Testis (tissue), 3 donors: ENCODE results near the gene PTPRN2. TPM values are rescaled to one million over a fixed set of nuclear protein-coding genes. Genes with fewer than 3 reads are reported as not detected.

ENCODE experiments used
- DNase-seq: peaks from one replicate; pipeline ENCODE4 v3.0.0-alpha.2; 2019
- H3K27ac ChIP-seq, 2 donors: fragments of 200-600 bp; sonication (generic); one replicate each; pipeline ENCODE4 v1.5.1; 2019
- H3K27me3 ChIP-seq: fragments of 200-600 bp; sonication (generic); one replicate; pipeline ENCODE4 v1.5.1; 2019
- H3K36me3 ChIP-seq: fragments of 200-600 bp; sonication (generic); one replicate; pipeline ENCODE4 v1.5.1; 2017; ENCODE audit warnings: low read depth; ENCODE audit errors: missing control alignments
- H3K4me1 ChIP-seq: fragments of 200-600 bp; sonication (generic); one replicate; pipeline ENCODE4 v1.5.1; 2019
- H3K4me3 ChIP-seq, 2 donors: fragments of 200-600 bp; sonication (generic); one replicate each; pipeline ENCODE4 v1.5.1; 2017 to 2019
- H3K9me3 ChIP-seq: fragments of 200-600 bp; sonication (generic); one replicate; pipeline ENCODE4 v1.5.1; 2017
- POLR2A ChIP-seq: fragments of 450-650 bp; IDR thresholded peaks from one replicate; pipeline ENCODE4 v1.6.1; 2017; ENCODE audit warnings: antibody characterized with exemption, mild to moderate bottlenecking, moderate library complexity
- WGBS, 2 donors: methylation state at CpG; one replicate each; pipeline ENCODE4 v1.1.5; 2018; 5-methylcytosine and 5-hydroxymethylcytosine counted together
- intact Hi-C: fragments of 100-400 bp; cut with DNase I; formaldehyde crosslinking; loops from one replicate; pipeline ENCODE4 v1.15.1; 2023; ENCODE audit warnings: low total_unique reads
- polyA plus RNA-seq: library from polyadenylated mRNA; stranded (reverse); fragments of 350-450 nt; fragmentation: Illumina TruSeq; extraction: RNeasy Lipid Tissue Mini Kit (QIAGEN cat#74804); gene quantifications from one replicate; pipeline ENCODE4 v1.2.3, GENCODE V29; 2014; ENCODE audit warnings: low read depth, low replicate concordance; ENCODE audit not compliant: insufficient read depth
- total RNA-seq, 2 donors: library from RNA; depleted of rRNA; stranded (reverse); fragments of >200 nt; gene quantifications; one replicate each; pipeline ENCODE4 v1.2.3, GENCODE V29; 2016
- TF ChIP-seq, protein P1 (sequence below), 3 experiments: fragments of 450-650 bp in 2 of 3; fragments of 200-600 bp in 1 of 3; sonication (generic) in 1 of 3; IDR thresholded peaks; one replicate each; pipeline ENCODE4 v1.5.1; 2016 to 2019; ENCODE audit warnings: antibody characterized with exemption in 3 of 3, mild to moderate bottlenecking in 2 of 3, moderate library complexity in 1 of 3

Gene PTPRN2
- total and polyA plus RNA-seq, 3 donors from 2014 or later, result 9.3 to 10.8 (median 9.8) TPM

DNA sequence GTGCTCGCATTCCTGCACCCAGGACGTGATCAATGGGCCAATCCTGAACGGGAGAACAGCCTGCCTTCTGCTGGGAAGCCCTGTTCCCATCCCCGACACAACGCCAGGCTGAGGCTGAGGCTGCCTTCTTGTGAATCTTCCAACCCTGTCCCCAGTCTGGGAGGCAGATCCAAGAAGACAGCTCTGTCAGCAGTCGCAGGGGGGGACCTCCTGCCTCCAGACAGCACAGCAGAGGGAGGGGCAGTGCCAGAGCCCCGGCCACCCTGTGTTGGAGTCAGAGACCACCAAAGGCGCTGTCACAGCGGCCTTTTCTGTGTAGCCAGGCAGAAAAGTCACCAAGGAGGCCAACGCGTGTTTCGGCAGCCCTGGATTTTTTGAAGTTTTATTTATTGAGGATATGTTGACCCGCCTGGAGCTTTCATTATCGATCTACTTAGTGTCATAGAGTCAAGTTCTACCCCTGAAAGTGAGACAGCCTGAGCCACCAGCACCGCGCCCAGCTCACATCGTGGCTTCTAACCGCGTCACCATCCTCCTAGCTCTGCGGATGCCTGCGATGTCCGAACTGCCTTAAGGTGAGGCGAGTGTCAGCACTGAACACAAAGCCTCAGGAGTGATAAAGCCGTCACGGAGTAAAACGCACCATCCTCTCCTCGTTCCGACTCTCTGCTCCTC is 86.1 kb downstream of the PTPRN2 start:
- intact Hi-C loops, result no loop called here
- H3K4me3 ChIP-seq, result no peak overlapping the region
- TF ChIP-seq, protein P1, sequence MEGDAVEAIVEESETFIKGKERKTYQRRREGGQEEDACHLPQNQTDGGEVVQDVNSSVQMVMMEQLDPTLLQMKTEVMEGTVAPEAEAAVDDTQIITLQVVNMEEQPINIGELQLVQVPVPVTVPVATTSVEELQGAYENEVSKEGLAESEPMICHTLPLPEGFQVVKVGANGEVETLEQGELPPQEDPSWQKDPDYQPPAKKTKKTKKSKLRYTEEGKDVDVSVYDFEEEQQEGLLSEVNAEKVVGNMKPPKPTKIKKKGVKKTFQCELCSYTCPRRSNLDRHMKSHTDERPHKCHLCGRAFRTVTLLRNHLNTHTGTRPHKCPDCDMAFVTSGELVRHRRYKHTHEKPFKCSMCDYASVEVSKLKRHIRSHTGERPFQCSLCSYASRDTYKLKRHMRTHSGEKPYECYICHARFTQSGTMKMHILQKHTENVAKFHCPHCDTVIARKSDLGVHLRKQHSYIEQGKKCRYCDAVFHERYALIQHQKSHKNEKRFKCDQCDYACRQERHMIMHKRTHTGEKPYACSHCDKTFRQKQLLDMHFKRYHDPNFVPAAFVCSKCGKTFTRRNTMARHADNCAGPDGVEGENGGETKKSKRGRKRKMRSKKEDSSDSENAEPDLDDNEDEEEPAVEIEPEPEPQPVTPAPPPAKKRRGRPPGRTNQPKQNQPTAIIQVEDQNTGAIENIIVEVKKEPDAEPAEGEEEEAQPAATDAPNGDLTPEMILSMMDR (IDR thresholded peaks at IDR 0.05), result no peak
- no peak for TF ChIP-seq POLR2A
- 76 to 77% methylated on average over 28 of the region's 28 CpGs for WGBS, 2 donors
- H3K27ac ChIP-seq, result no peak overlapping the region
- no peaks in the 10 kb centered on the region for H3K36me3 ChIP-seq
- no peaks in the 10 kb centered on the region for H3K27me3 ChIP-seq
- H3K4me1 ChIP-seq, result no peaks in the 10 kb centered on the region
- H3K9me3 ChIP-seq, result no peaks in the 10 kb centered on the region
- DNase-seq, result no peak

DNA sequence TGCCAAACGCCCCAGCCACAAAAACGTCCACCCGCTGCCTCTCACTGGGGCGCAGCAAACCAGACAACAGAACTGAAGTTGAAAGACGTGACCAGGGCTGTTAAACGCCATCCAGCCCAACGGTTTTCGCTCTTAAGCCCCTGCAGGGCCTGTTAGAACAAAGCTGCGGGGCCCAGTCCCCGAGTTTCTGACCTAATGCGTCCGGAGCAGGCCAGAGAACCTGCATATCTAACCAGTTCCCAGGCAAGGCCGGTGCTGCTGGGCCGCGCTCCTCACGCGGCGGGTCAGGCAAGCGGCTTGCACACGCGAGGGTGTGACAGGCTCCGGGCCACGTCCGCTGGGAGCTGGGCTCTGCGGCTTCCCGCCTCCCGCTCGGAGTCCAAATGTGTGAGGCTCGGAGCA is 87.0 kb downstream of the PTPRN2 start:
- Histone ChIP-seq H3K36me3 (no peaks in the 10 kb centered on the region), H3K4me3 (peak overlapping the region in 1 of 2 donors; percentile 5), H3K9me3 (no peaks in the 10 kb centered on the region), H3K27me3 (no peaks in the 10 kb centered on the region), H3K27ac (no peak overlapping the region), H3K4me1 (no peaks in the 10 kb centered on the region)
- intact Hi-C loops, result no loop called here
- TF ChIP-seq POLR2A, result no peak
- TF ChIP-seq, protein P1 (IDR thresholded peaks at IDR 0.05), result no peak
- DNase-seq, result no peak
- 44 to 48% methylated on average over 9 to 29 of the region's 29 CpGs for WGBS, 2 donors

DNA sequence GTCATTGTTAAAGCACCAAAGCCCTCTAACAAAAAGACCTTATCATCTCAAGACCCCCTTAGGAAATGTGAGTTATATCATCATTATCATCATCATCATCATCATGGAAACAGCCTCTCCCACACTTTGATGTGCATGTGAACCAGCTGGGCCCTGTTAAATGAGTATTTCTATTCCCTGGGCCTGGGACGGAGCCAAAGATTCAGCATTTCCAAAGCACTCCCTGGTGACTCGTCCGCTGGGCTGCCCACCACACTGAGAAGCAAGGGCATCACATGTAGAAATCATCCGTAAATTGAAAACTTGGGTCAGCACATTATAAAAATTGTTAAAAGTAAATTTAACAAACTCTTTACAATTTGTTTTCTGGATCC is 88.6 kb downstream of the PTPRN2 start:
- WGBS, 2 donors, result 90 to 92% methylated on average over 4 of the region's 4 CpGs
- Histone ChIP-seq H3K27ac (no peak overlapping the region), H3K27me3 (no peaks in the 10 kb centered on the region), H3K4me1 (no peaks in the 10 kb centered on the region), H3K36me3 (no peaks in the 10 kb centered on the region), H3K9me3 (no peaks in the 10 kb centered on the region), H3K4me3 (no peak overlapping the region)
- intact Hi-C loops, result no loop called here
- no peak for TF ChIP-seq POLR2A
- TF ChIP-seq, protein P1 (IDR thresholded peaks at IDR 0.05), result no peak
- no peak for DNase-seq

DNA sequence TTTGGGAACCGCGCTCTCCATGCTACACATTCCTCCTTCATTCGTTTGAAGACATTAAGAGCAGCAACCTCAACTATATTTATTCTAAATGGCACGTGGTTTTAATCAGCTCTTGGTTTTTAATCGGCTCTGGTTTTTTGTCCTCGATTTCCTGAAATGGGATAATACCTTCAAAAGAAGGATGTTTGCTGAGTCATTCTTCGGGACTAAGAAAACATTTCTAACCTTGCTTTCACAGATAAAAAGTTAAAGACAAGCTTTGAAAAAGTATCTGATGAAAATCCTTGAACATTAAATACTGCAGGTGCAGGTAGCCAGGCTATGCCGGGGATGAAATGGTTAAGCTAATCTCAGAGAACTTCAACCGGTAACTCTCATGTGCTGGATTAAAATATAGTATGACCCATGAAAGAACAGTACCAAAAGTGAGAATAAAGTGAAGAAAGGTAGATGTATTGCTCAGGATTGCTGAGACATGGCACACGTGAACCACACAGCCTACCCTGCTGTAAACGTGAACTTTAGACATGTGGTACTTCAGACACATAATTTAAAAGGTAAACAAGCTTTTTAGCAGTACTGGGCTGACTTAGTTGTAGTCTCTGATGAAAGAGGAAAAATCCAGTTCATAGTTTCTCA is 89.1 kb downstream of the PTPRN2 start:
- Histone ChIP-seq H3K9me3 (no peaks in the 10 kb centered on the region), H3K4me1 (no peaks in the 10 kb centered on the region), H3K4me3 (no peak overlapping the region), H3K36me3 (no peaks in the 10 kb centered on the region), H3K27me3 (no peaks in the 10 kb centered on the region), H3K27ac (no peak overlapping the region)
- intact Hi-C loops, result no loop called here
- 65 to 75% methylated on average over 11 of the region's 11 CpGs for whole genome bisulfite sequencing, 2 donors
- TF ChIP-seq, protein P1 (IDR thresholded peaks at IDR 0.05), result no peak
- no peak for TF ChIP-seq POLR2A
- no peak for DNase-seq

DNA sequence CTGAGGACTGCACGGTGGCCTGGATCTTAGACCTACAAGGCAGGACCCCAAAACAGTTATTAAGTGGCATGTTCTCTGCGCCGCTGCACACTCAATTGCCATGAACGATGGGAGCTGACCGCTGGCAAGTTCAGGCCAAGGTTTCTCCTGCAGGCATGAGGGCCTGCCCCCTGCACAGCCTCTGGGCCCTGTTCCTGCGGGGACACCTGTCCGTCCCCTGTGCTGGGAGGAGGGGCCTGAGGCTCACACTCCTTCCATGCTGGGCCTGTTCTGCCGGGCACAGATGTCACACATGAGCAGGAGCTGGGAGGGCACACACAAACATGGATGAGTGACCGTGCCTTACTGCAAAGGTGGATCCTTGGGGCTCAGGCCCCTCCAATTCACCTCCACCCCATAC is 90.0 kb downstream of the PTPRN2 start:
- no peaks in the 10 kb centered on the region for H3K36me3 ChIP-seq
- TF ChIP-seq POLR2A, result no peak
- TF ChIP-seq, protein P1 (IDR thresholded peaks at IDR 0.05), result no peak
- no peaks in the 10 kb centered on the region for H3K9me3 ChIP-seq
- DNase-seq, result no peak
- WGBS, 2 donors, result 88% methylated on average over 9 of the region's 9 CpGs; no CpG with 5 or more reads in 1 of the 2 donors
- no peaks in the 10 kb centered on the region for H3K4me1 ChIP-seq
- no peaks in the 10 kb centered on the region for H3K27me3 ChIP-seq
- intact Hi-C loops, result no loop called here
- H3K4me3 ChIP-seq, result no peak overlapping the region
- H3K27ac ChIP-seq, result no peak overlapping the region
